GM12872 (cell line): ENCODE measurements around the gene ST7.

Experiments used
- TF ChIP-seq, protein P1 (sequence below): IDR thresholded peaks from 3 replicates; pipeline ENCODE4 v1.5.1; 2011; ENCODE audit warnings: low read depth, mild to moderate bottlenecking, low read length, moderate library complexity; ENCODE audit not compliant: insufficient read depth

Gene ST7

DNA sequence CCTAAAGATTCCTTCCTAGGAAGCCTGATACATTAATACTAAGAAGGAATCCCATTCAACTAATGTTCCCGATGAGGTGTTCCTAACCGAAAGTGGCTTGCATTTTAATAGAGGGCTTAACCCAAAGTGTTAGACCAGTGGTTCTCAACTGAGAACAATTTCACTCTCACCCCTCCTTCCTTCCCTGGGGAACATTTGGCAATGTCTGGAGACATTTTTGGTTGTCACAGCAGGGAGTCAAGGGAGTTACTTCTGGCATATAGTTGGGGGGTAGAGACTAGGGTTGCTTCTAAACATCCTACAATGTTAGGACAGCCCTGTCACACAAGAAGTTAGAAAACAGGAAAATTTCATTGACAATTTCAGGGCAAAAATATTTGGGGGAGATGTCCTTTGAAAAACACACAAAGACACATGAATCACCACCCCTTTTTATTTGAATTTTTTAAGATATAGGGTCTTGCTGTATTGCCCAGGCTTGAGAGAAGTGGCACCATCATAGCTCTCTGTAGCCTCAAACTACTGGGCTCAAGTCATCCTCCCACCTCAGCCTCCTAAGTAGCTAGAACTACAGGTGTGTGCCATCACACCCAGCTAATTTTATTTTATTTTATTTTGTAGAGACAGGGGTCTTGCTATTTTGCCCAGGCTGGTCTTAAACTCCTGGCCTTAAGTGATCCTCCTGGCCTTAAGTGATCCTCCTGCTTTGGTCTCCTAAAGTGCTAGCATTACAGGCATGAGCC, 318.9 kb downstream of the ST7 start:
- TF ChIP-seq, protein P1, sequence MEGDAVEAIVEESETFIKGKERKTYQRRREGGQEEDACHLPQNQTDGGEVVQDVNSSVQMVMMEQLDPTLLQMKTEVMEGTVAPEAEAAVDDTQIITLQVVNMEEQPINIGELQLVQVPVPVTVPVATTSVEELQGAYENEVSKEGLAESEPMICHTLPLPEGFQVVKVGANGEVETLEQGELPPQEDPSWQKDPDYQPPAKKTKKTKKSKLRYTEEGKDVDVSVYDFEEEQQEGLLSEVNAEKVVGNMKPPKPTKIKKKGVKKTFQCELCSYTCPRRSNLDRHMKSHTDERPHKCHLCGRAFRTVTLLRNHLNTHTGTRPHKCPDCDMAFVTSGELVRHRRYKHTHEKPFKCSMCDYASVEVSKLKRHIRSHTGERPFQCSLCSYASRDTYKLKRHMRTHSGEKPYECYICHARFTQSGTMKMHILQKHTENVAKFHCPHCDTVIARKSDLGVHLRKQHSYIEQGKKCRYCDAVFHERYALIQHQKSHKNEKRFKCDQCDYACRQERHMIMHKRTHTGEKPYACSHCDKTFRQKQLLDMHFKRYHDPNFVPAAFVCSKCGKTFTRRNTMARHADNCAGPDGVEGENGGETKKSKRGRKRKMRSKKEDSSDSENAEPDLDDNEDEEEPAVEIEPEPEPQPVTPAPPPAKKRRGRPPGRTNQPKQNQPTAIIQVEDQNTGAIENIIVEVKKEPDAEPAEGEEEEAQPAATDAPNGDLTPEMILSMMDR, result no peak

DNA sequence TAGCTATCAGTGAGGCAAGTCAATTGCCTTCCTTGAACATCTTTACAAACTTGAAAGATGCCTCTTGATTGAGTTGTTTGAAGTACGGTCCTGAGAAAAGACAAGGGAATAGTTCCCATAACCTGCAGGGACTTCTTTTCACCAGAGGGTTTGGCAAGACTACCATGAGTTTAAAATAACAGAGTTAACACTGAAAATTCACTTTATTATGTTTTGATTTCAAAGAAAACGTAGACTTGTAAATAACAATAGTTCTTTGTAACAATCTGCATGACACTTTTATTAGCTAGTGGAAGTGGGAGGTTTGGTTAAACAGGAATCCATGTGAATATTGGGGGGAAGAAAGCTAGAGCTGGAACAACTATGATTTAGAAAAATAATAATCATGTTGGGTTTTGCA, 320.0 kb downstream of the ST7 start:
- TF ChIP-seq, protein P1, result no peak

DNA sequence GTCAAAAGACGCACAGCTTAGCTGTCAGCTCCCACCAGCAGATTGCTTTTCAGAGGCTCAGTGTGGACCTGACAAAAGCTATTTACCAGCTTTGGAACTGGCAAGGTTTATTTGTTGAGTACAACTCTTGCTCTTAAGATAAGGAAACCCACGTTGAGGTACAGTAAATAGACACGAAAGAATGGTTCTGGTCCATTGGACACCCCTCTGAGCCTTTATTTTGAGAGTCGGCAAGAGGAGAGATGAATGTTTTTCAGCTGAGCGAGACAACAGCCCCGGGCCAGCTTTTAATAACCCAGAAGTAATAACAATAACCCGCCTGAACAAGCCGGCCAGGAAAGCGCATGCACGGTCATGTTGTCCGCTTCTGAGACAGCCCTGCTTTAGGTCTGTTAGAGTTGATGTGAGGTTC, 320.5 kb downstream of the ST7 start:
- TF ChIP-seq, protein P1, result no peak

DNA sequence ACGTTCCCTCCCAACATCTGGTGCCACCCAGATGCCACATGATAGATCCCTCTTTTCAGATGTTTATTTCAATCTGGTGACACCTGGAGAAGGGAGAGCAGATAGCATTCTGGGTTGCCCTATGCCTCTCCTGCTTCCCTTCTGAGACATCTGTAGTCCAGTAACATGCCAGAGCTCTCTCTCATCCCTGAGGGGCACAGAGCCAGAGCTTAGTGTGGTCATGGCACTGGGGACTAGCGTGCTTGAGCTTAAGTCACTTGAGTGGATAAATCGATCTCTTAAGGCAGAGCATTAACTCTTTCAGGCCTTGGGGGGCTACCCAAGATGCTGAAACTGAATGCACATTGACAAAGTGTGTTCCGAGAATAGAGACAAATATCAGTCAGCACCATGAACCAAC, 321.6 kb downstream of the ST7 start:
- TF ChIP-seq, protein P1, result no peak

DNA sequence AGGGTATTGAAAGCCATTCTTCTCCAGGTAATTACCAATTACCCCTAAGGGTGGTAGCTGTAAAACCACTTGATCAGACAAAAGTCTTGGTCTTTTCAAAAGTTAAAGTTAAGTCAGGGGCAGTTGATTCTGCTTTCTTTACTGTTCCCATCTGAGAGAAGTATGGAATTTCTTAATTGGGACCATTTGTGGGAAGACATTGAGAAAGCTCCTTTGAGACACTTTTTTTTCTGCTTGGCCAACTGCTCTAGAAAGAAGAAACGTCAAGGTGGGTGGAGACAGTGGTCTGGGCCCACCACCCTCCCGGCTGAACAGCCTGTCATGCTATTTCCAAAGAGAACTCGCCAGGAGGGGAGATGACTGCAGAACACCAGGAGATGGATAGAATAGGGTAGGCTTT, 324.3 kb downstream of the ST7 start:
- TF ChIP-seq, protein P1, result no peak

DNA sequence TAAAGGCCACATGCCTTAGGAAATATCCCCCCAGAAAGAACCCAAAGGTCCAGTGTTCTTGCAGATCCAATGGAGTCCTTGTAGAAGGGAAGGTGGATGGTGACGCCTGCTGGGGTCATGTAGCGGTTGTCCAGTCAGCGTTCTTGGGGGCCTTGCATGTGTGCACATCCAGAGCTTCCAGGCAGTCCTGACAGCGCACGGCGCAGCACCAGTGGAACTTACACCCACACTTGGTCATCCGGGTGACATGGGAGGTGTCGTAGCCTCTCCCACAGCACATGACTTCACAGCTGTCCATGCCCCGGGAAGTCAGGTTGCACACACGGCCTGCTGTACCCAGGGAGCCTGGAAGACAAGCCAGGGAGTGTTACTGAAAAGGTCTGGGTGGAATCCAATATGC, 324.7 kb downstream of the ST7 start:
- TF ChIP-seq, protein P1, result no peak

DNA sequence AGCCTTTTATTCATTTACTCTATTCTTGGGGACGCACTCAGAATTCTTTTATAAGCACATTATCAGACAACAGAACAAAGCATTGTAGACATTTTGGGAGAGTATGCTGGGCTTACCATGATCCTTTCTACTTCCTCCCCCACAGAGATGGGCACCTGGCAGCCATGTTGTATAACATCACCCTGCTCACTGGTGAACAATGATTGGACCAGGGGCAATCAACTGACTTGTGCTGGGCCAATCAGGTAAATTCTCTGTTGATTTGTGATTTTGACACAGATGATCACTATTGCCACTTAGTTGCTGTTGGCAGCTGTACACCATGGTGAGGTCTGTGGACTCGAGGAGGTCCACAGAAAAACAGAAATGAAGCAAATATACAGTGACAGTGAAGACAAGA, 325.9 kb downstream of the ST7 start:
- TF ChIP-seq, protein P1, result no peak
